Liver (tissue), 9 donors: ENCODE results near the gene ODF2. TPM values are rescaled to one million over a fixed set of nuclear protein-coding genes. Genes with fewer than 3 reads are reported as not detected.

Experiments
- DNase-seq: peaks from one replicate; pipeline ENCODE4 v3.0.0-alpha.2; 2017; ENCODE audit warnings: low spot score
- H3K27ac ChIP-seq, 2 donors: one replicate each; pipeline ENCODE4 v1.7.0; 2013; ENCODE audit warnings: inconsistent platforms in 2 of 2, low read length in 2 of 2, control low read depth in 1 of 2, low read depth in 1 of 2, mild to moderate bottlenecking in 1 of 2
- H3K27me3 ChIP-seq, 4 donors: one replicate each; pipeline versions ENCODE4 v1.6.1 to v1.7.0; 2013; ENCODE audit warnings: low read length in 3 of 4, inconsistent platforms in 1 of 4, mild to moderate bottlenecking in 1 of 4, moderate library complexity in 1 of 4; ENCODE audit not compliant: control insufficient read depth in 4 of 4, insufficient read depth in 4 of 4
- H3K36me3 ChIP-seq, 4 donors: one replicate each; pipeline versions ENCODE4 v1.6.1 to v1.7.0; 2013; ENCODE audit warnings: low read length in 3 of 4, mild to moderate bottlenecking in 3 of 4, low read depth in 1 of 4, moderate library complexity in 1 of 4; ENCODE audit not compliant: control insufficient read depth in 4 of 4, insufficient read depth in 3 of 4
- H3K4me1 ChIP-seq, 4 donors: one replicate each; pipeline versions ENCODE4 v1.6.1 to v1.7.0; 2013; ENCODE audit warnings: low read length in 3 of 4, mild to moderate bottlenecking in 3 of 4, moderate library complexity in 1 of 4; ENCODE audit not compliant: control insufficient read depth in 4 of 4, insufficient read depth in 4 of 4
- H3K4me3 ChIP-seq, 3 donors: one replicate each; pipeline versions ENCODE4 v1.6.1 to v1.7.0; 2013; ENCODE audit warnings: low read length in 3 of 3, control low read depth in 1 of 3, low read depth in 1 of 3, mild to moderate bottlenecking in 1 of 3
- H3K9ac ChIP-seq, 2 donors: one replicate each; pipeline ENCODE4 v1.7.0; 2013; ENCODE audit warnings: low read length in 2 of 2, mild to moderate bottlenecking in 2 of 2, moderate library complexity in 2 of 2, control low read depth in 1 of 2, low read depth in 1 of 2
- H3K9me3 ChIP-seq, 4 donors: one replicate each; pipeline versions ENCODE4 v1.6.1 to v1.7.0; 2013; ENCODE audit warnings: low read length in 3 of 4; ENCODE audit not compliant: control insufficient read depth in 4 of 4
- ATF3 ChIP-seq: IDR thresholded peaks from 2 replicates; pipeline ENCODE4 v1.6.1; 2016; ENCODE audit warnings: antibody characterized with exemption
- FOXA1 ChIP-seq: IDR thresholded peaks from 2 replicates; pipeline ENCODE4 v1.6.1; 2016; ENCODE audit warnings: antibody characterized with exemption
- HNF4A ChIP-seq, 2 donors: conservative IDR thresholded peaks; 2 replicates each; pipeline ENCODE4 v1.6.1; 2016; ENCODE audit warnings: antibody characterized with exemption in 2 of 2, mild to moderate bottlenecking in 2 of 2
- HNF4G ChIP-seq: IDR thresholded peaks from 2 replicates; pipeline ENCODE4 v1.6.1; 2016; ENCODE audit warnings: antibody characterized with exemption
- JUND ChIP-seq, 2 donors: IDR thresholded peaks; 2 replicates each; pipeline ENCODE4 v1.6.1; 2016; ENCODE audit warnings: antibody characterized with exemption in 2 of 2
- RAD21 ChIP-seq, 2 donors: IDR thresholded peaks; 2 replicates each; pipeline ENCODE4 v1.6.1; 2016; ENCODE audit warnings: antibody characterized with exemption in 2 of 2, mild to moderate bottlenecking in 2 of 2
- REST ChIP-seq: IDR thresholded peaks from 2 replicates; pipeline ENCODE4 v1.6.1; 2016; ENCODE audit warnings: antibody characterized with exemption, mild to moderate bottlenecking
- RXRA ChIP-seq, 2 donors: IDR thresholded peaks; 2 replicates each; pipeline ENCODE4 v1.6.1; 2017 to 2018; ENCODE audit warnings: antibody characterized with exemption in 2 of 2, mild to moderate bottlenecking in 1 of 2
- SP1 ChIP-seq: IDR thresholded peaks from 2 replicates; pipeline ENCODE4 v1.6.1; 2018; ENCODE audit warnings: antibody characterized with exemption, mild to moderate bottlenecking
- TAF1 ChIP-seq: conservative IDR thresholded peaks from 2 replicates; pipeline ENCODE4 v1.6.1; 2016; ENCODE audit warnings: antibody characterized with exemption, mild to moderate bottlenecking
- YY1 ChIP-seq: IDR thresholded peaks from 2 replicates; pipeline ENCODE4 v1.6.1; 2016; ENCODE audit warnings: antibody characterized with exemption, mild to moderate bottlenecking
- WGBS: extraction: QIAGEN DNeasy Blood & Tissue Kit; methylation state at CpG from one replicate; pipeline ENCODE4 v1.1.7; 2013; 5-methylcytosine and 5-hydroxymethylcytosine counted together
- polyA plus RNA-seq, 2 donors: library from polyadenylated mRNA; stranded (reverse) in 1 of 2; unstranded in 1 of 2; fragments of 200-250 nt in 1 of 2; fragments of >200 nt in 1 of 2; fragmentation: Nextera tagmentation in 1 of 2; extraction: Ambion mirVana in 1 of 2; gene quantifications; one replicate each; pipeline versions ENCODE4 v1.2.1 to v1.2.3, GENCODE V29; 2013 to 2015
- total RNA-seq, 2 donors: library from RNA; depleted of rRNA; stranded (reverse); fragments of >200 nt; gene quantifications; one replicate each; pipeline ENCODE4 v1.2.3, GENCODE V29; 2014
- TF ChIP-seq, protein P1 (sequence below): IDR thresholded peaks from 2 replicates; pipeline ENCODE4 v1.6.1; 2016; ENCODE audit warnings: antibody characterized with exemption
- TF ChIP-seq, protein P2 (sequence below): IDR thresholded peaks from 2 replicates; pipeline ENCODE4 v1.6.1; 2016; ENCODE audit warnings: antibody characterized with exemption
- donor health status: healthy.
- donor health status: healthy.
- donor health status: healthy.
- donor health status: healthy.
- donor health status: healthy.

ODF2 gene
- total and polyA plus RNA-seq, 4 donors, result 5.7 to 21.8 (median 16.7) TPM

DNA sequence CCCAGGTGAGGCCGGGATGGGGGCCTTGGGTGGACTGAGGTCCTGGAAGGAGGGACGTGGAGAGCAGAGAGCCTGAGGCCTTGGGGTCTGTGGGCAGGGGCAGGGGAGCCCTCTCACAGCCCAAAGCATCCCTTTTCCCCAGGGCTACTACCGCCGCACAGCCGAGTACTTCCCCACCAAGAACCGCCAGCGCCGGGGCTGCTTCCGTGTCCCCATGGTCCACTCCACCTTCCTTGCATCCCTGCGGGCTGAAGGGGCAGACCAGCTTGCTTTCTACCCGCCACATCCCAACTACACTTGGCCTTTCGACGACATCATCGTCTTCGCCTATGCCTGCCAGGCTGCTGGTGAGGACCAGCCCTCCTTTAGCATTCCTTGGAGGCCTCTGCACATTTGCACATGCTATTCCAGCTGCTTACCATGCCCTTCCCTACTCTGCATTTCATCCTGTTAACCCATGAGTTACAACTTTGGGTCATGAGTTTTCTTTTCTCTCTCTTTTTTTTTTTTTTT, 31.5 kb upstream of the ODF2 start:
- H3K4me1 ChIP-seq, result peaks cover under 1 to 18% (median 10%) of the 10 kb centered on the region in 4 donors
- H3K27ac ChIP-seq, result no peak overlapping the region
- no peak for TF ChIP-seq ATF3
- TF ChIP-seq SP1, result no peak
- TF ChIP-seq RAD21 (IDR thresholded peaks at IDR 0.05), result no peak
- no peak for TF ChIP-seq RXRA (IDR thresholded peaks at IDR 0.05)
- no peak for TF ChIP-seq FOXA1
- no peak for TF ChIP-seq REST
- TF ChIP-seq JUND (IDR thresholded peaks at IDR 0.05), result no peak
- TF ChIP-seq TAF1, result no peak
- WGBS, result 95% methylated on average over 15 of the region's 15 CpGs
- no peak for DNase-seq
- H3K9me3 ChIP-seq, result no peaks in the 10 kb centered on the region
- no peaks in the 10 kb centered on the region for H3K36me3 ChIP-seq
- no peak overlapping the region for H3K4me3 ChIP-seq
- no peak overlapping the region for H3K9ac ChIP-seq
- H3K27me3 ChIP-seq, result peaks cover 0 to 2% (median 0%) of the 10 kb centered on the region in 4 donors

DNA sequence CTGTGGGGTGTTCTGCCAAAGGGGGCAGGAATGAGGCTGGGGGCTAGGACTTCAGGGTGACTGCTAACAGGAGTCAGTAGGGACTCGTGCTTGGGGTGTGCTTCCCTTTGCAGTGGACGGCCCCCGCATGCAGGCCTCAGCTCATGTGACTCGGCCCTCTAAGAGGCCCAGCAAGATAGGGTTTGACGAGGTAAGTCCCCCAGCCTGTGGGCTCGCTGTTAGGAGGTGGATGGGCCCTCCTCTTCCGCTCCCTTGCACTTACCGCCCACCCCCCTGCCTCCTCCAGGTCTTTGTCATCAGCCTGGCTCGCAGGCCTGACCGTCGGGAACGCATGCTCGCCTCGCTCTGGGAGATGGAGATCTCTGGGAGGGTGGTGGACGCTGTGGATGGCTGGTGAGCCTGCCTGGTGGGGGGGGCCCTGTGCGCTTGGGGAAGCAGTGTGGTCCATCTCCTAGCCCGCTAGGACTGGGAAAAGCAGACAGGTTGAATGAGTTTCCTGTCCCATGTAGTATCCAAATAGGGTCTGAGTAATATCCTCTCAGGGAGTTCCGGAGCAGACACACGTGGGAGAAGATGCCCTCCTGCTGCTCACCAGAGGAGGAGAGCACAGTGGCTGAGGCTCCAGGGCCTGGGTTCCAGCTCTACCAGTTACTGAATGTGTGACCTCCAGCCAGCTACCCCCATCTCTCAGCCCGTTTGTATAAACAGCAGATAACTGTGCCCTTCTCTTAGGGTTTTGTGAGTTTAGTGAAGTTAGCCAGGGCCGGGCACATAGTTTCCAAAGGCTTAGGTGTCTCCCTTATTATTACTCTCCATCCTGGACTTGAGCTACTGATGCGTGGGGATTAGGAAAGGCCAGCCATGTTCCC, 26.9 kb upstream of the ODF2 start:
- Histone ChIP-seq H3K27ac (no peak overlapping the region), H3K9me3 (no peaks in the 10 kb centered on the region), H3K36me3 (no peaks in the 10 kb centered on the region), H3K9ac (no peak overlapping the region), H3K27me3 (no peaks in the 10 kb centered on the region), H3K4me3 (no peak overlapping the region), H3K4me1 (no peaks in the 10 kb centered on the region)
- no peak for DNase-seq
- TF ChIP-seq JUND (IDR thresholded peaks at IDR 0.05), result no peak
- TF ChIP-seq YY1, result no peak
- no peak for TF ChIP-seq FOXA1
- TF ChIP-seq, protein P1, sequence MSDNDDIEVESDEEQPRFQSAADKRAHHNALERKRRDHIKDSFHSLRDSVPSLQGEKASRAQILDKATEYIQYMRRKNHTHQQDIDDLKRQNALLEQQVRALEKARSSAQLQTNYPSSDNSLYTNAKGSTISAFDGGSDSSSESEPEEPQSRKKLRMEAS, result no peak
- WGBS, result 89% methylated on average over 22 of the region's 22 CpGs

DNA sequence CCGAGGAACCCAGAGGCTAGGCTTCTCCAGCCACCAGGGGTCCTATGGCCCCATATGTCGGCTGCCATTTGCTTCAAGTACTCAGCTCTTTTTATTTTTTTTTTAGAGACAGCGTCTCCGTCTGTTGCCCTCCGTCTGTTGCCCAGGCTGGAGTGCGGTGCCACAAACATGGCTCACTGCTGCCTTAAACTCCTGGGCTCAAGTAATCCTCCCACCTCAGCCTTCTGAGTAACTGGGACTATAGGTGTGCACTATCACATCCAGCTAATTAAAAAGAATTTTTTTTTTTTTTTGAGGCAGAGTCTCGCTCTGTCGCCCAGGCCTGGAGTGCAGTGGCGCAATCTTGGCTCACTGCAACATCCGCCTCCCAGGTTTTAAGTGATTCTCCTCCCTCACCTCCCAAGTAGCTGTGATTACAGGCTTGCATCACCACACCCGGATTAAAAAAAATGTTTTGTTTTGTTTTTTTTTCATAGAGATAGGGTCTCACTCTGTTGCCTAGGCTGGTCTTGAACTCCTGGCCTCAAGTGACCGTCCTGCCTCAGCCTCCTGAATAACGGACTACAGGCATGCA, 26.2 kb upstream of the ODF2 start:
- H3K9me3 ChIP-seq, result no peaks in the 10 kb centered on the region
- H3K27ac ChIP-seq, result no peak overlapping the region
- no peaks in the 10 kb centered on the region for H3K27me3 ChIP-seq
- TF ChIP-seq SP1 (no peak), HNF4G (no peak), ATF3 (no peak), REST (no peak), HNF4A (conservative IDR thresholded peaks at IDR 0.05) (no peak)
- TF ChIP-seq, protein P2, sequence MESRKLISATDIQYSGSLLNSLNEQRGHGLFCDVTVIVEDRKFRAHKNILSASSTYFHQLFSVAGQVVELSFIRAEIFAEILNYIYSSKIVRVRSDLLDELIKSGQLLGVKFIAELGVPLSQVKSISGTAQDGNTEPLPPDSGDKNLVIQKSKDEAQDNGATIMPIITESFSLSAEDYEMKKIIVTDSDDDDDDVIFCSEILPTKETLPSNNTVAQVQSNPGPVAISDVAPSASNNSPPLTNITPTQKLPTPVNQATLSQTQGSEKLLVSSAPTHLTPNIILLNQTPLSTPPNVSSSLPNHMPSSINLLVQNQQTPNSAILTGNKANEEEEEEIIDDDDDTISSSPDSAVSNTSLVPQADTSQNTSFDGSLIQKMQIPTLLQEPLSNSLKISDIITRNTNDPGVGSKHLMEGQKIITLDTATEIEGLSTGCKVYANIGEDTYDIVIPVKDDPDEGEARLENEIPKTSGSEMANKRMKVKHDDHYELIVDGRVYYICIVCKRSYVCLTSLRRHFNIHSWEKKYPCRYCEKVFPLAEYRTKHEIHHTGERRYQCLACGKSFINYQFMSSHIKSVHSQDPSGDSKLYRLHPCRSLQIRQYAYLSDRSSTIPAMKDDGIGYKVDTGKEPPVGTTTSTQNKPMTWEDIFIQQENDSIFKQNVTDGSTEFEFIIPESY, result no peak
- TF ChIP-seq, protein P1, result no peak
- 90% methylated on average over 13 of the region's 13 CpGs for WGBS
- no peaks in the 10 kb centered on the region for H3K4me1 ChIP-seq
- DNase-seq, result no peak
- no peaks in the 10 kb centered on the region for H3K36me3 ChIP-seq
- no peak overlapping the region for H3K4me3 ChIP-seq
- no peak overlapping the region for H3K9ac ChIP-seq
